ENCODE measurements around the gene SLC13A5.

DNA sequence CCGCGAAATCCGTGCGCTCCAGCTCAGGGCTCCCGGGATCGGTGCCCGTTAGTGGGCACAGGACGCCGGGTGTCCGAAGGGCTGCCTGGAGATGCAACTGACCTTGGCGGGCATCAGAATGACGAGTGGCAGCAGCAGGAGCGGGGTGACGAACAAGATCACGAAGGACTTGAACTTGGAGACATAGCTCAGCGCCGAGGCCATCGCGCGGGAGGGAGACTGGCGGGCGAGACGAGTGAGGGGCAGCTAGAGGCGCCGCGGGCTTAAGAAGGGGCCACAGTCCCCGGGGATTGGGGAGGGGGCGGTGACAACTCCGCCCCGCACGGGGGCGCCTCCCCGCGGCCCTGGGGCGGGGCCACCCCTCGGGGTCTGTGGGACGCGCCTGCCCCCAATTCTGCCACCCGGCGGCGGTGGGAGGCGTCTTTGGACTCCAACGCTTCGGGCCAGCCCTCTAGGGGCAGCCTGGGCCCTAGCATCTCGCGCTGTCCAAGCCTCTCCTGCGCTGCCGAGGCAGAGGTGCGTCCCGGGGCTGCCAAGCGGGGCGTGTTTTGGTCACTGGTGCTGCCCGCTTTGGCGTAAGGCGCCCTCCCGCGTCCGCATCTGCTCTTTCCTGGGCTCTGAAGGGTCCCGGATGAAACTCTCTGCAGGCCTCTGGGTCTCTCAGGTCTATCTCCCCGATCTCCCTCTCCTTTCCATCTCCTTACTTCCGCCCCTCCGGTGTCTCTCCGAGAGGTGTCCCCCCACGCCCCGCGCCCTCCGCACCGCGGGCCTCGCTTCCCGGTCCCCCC, at the start of gene SLC13A5:
- TF ChIP-seq CTCF (IDR thresholded peaks at IDR 0.05) (peak; percentile 29), EZH2 (IDR thresholded peaks at IDR 0.05; ENCODE audit: borderline replicate concordance, insufficient read depth, low read depth, low read length, poor library complexity, severe bottlenecking) (no peak)

Measured in B cell (primary cell).